ENCODE results near the gene ST8SIA6.

DNA sequence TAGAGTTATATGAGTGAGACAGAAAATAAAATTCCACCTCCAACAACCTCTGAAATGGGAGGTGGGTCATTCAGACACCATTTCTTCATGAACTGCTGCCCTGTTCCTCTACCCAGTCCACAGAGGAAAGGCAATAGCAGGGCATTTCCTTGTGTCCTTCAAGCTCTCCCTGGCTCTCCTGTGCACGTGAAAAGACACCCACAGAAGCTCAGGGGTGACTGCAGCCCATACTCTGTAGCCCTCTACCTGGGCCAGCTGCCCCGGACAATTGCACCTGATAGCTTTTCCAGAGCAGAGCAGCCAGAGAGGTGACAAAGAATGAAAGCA lies 10.0 kb downstream of the ST8SIA6 start:
- no peak for TF ChIP-seq ZNF8 (CRISPR knock-in tag; IDR thresholded peaks at IDR 0.05)
- no peak for TF ChIP-seq ISL1 (CRISPR knock-in tag; IDR thresholded peaks at IDR 0.05)
- TF ChIP-seq BACH2 (CRISPR knock-in tag; IDR thresholded peaks at IDR 0.05; ENCODE audit: borderline replicate concordance): no peak
- no peak for TF ChIP-seq SNAI2 (CRISPR knock-in tag; IDR thresholded peaks at IDR 0.05)
- TF ChIP-seq OSR1 (CRISPR knock-in tag; IDR thresholded peaks at IDR 0.05): no peak
